Measurements from ENCODE around the gene TMEM183A.

GRCh38 chr1:202972046-202972445, 35.1 kb upstream of the TMEM183A start:
- no peak for TF ChIP-seq POLR2A (IDR thresholded peaks at IDR 0.05)
- no peak for TF ChIP-seq CTCF (IDR thresholded peaks at IDR 0.05)
